NCI-H82 treated with DMSO at 0.1 percent for 48 hours (cell line): ENCODE data around the gene MITF.

Source experiments
- DNase-seq: peaks from one replicate; lab custom pipeline; 2025; ENCODE audit not compliant: unreplicated experiment; lab: John Stamatoyannopoulos, UW

The MITF gene

GRCh38 chr3:69868841-69869420 lies 129.7 kb downstream of the MITF start:
- no peak for DNase-seq

GRCh38 chr3:69869643-69870042 lies 130.4 kb downstream of the MITF start:
- DNase-seq, result no peak

GRCh38 chr3:69871251-69871650 lies 132.0 kb downstream of the MITF start:
- DNase-seq, result no peak

- no peak for DNase-seq
These were observed 132.6 kb downstream of the MITF start for GRCh38 chr3:69871868-69872267.

- DNase-seq, result no peak
These were observed 133.6 kb downstream of the MITF start for GRCh38 chr3:69872783-69873378.

GRCh38 chr3:69876073-69876472 lies 136.8 kb downstream of the MITF start:
- no peak for DNase-seq

GRCh38 chr3:69878254-69878653 lies 139.0 kb downstream of the MITF start:
- DNase-seq, result no peak

GRCh38 chr3:69879051-69879450 lies 139.8 kb downstream of the MITF start:
- DNase-seq, result no peak

GRCh38 chr3:69880069-69880640 lies 140.9 kb downstream of the MITF start:
- DNase-seq, result no peak

GRCh38 chr3:69881051-69881450 lies 141.8 kb downstream of the MITF start:
- no peak for DNase-seq

- no peak for DNase-seq
These were observed 142.6 kb downstream of the MITF start for GRCh38 chr3:69881756-69882428.

GRCh38 chr3:69882560-69882959 lies 143.3 kb downstream of the MITF start:
- DNase-seq, result no peak

- no peak for DNase-seq
These were observed 149.0 kb downstream of the MITF start for GRCh38 chr3:69888040-69888942.

GRCh38 chr3:69888943-69889315 lies 149.7 kb downstream of the MITF start:
- no peak for DNase-seq

- DNase-seq, result no peak
These were observed 150.8 kb downstream of the MITF start for GRCh38 chr3:69890084-69890483.

GRCh38 chr3:69890691-69891090 lies 151.4 kb downstream of the MITF start:
- no peak for DNase-seq

GRCh38 chr3:69892706-69893105 lies 153.4 kb downstream of the MITF start:
- DNase-seq, result no peak

GRCh38 chr3:69893274-69893673 lies 154.0 kb downstream of the MITF start:
- no peak for DNase-seq

- DNase-seq, result no peak
These were observed 156.8 kb downstream of the MITF start for GRCh38 chr3:69896095-69896494.

GRCh38 chr3:69900331-69900730 lies 161.1 kb downstream of the MITF start:
- no peak for DNase-seq

- DNase-seq, result no peak
These were observed 162.5 kb downstream of the MITF start for GRCh38 chr3:69901802-69902201.
